CD4-positive, alpha-beta T cell treated with Interleukin-21 for 1 hour (primary cell): Measurements from ENCODE around the gene NOS1AP.

ENCODE experiments used
- DNase-seq: peaks from one replicate; pipeline ENCODE4 v3.0.0-alpha.2; 2020

NOS1AP gene

DNA sequence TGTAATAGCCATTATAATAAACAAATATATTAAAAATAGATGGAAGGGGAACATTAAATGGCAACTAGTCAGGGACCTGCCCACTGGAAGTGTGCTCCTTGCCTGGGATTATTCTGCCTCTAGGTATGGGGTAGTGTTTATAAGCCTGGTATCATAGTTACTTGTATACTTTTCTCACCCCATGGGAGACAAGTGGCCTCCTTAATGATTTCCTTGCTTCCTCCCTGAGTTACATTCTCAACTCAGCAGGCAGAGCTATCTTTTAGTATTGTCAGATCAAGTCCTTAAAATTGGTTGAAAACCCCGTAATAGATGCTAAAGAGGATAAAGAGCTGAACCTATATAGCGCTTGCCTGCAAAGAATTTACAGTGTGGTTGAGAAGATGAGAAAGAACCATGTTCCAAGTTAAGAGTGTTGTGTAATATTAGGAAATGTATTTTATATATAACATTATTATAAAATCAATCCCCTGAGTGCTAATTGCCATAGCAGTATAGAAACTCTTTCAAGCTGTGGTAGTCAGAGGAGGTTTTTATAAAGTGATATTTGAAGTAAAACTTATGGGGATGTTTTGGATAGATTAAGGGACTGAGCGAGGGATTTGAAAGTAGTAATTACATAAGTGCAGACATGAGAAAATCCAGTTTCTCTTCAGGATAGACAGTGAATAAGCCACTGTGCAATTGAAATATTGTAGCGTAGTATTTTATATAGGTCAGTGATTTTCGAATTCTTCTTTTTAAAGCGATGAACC, 200.7 kb downstream of the NOS1AP start:
- no peak for DNase-seq

DNA sequence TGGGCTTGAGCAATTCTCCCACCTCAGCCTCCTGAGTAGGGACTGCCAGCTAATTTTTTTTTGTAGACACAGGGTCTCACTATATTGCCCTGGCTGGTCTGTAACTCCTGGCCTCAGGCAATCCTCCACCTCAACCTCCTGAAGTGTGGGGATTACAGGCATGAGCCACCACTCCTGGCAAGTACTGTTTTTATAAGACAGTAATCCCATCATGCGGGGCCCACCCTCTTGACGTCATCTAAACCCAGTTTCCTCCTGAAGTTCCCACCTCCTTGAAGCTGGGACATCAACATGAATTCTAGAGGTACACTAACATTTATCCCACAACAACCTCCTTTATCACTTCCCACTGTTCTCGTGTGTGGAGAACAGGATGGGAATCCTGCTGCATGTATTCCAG, 202.5 kb downstream of the NOS1AP start:
- no peak for DNase-seq

- no peak for DNase-seq
Observed at GRCh38 chr1:162272419-162272818, 202.9 kb downstream of the NOS1AP start.

DNA sequence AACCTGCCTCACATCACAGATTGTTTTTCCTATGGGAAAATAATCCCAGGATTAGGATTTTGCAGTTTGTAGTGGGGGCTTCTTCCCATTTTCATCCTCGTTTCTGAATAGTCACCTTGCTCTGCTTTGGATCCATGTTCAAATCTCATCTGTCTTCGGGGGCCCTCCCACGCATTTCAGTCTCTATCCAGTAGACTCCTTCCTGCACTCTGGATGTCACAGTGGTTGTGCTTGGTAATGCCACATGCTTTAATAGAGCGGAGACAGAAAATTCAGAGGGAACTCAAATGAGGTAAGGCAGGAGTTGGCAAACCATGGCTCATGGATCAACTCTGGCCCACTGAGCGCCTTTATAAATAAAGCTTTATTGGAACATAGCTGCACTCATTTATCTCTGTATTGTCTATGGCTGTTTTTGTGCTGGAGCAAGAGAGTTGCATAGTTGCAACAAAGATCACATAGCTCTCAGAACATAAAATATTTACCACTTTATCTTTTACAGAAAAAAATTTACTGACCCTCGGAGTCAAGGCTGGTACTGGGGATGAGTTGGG, 206.2 kb downstream of the NOS1AP start:
- DNase-seq, result no peak

DNA sequence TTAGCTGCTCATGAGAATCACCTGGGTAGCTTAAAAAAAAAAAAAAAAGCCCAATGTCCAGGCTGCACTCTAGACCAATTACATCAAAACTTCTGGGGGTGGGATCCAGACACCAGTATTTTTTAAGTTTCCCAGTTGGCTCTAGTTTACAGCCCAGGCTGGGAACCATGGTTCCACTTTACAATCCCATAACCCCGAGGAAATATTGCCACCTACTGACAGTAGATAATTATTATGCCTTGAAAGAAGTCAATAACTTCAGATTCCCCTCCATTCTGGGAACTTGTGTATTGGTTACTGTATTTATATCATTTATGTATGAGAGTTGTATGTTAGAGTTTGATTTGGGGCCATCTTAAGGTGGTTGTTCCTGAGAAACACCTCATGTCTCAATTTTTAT, 207.0 kb downstream of the NOS1AP start:
- no peak for DNase-seq

DNA sequence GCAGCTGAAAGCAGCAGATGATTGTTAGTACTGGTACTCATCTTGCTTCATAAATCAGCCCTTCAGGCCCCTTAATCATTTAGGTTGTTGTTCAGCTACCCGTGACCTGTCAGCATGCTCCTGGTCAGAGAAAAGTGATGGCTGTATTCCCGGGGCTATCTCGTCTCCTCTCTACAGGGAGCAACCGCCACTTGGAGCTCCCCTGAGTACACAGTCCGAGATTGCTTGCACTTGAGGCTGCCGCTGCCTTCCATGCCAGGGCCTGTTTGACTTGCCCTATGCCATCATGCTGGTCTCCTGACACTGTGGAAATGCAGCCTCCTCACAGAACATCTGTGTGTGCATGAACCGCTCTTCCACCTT, 209.6 kb downstream of the NOS1AP start:
- DNase-seq, result no peak

DNA sequence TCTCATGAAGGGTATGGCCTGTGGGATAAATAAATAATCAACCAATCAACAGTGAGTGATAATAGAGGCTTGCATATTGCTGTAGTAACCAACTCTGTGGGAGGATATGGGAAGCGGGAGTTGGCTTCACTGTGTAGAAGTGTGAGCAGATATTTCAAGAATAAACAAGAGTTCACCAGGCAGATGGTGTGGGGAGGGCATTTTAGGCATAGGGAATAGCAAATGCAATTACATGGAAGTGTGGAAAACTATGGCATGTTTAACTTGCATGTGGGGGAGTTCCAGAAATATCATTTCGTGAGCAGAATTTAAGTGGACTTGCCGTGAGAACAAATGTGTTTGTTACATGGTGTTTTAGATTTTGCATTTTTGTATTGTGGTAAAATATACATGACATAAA, 211.9 kb downstream of the NOS1AP start:
- DNase-seq, result no peak

- no peak for DNase-seq
Observed at GRCh38 chr1:162283657-162284056, 214.2 kb downstream of the NOS1AP start.

- DNase-seq, result no peak
Observed at GRCh38 chr1:162284206-162284955, 214.9 kb downstream of the NOS1AP start.

- no peak for DNase-seq
Observed at GRCh38 chr1:162285149-162285561, 215.7 kb downstream of the NOS1AP start.

DNA sequence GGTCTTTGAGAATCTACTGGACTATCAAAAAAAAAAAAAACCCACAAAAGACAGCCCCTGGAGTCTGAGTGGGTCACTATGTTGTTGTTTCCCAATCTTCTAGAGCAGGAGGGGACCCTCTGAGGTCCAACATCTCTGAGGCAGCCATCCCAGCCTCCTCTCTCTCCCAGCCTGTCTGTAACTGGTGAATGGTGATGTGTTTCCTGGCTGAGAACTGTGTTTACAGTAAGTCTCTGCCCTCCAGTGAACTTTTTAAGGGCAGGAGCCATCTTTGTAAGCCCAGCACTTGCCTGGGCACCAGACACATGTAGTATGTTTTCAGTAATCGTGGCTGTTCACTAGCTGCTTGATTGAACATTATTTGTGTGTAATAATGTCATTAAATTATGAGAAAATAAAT, 221.5 kb downstream of the NOS1AP start:
- DNase-seq, result no peak

DNA sequence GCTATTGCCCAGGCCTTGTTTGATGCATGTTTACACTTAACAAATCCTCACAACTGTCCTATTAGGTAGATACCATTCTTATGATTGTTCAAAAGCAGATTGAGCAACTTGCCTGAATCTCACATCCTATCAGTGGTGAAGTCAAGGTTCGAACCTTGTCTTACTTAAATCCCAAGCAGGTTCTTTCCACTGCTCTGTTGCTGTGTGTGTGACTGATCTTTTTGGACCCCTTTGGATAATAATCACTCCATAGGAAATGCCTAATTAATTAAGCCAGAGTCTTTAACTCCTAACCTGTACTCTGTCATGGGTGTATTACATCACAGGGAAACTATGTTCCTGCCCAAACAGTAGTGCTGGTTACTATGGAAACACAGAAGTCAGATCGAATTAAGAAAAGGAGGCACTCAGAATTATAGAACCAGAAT, 222.9 kb downstream of the NOS1AP start:
- no peak for DNase-seq

GRCh38 chr1:162293073-162293692, 223.7 kb downstream of the NOS1AP start:
- no peak for DNase-seq

DNA sequence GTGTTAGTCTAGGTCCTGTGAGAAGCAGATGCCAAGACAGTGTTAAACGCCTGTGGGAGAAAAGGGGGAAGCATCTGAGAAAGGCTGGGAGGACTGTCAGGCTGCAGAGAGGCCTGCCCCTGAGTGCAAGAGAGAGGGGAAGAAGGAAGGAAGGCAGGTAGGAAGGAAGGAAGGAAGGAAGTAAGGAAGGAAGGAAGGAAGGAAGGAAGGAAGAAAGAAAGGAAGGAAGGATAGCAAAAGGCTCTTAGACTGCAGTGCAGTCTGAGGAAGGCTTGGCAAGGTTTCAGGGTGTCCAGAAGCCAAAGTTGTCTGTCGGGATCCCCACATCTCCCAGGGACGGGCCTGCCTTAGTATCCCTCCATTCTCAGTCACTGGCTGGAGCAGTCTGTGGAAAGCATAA, 224.5 kb downstream of the NOS1AP start:
- DNase-seq, result no peak

- DNase-seq, result no peak
Observed at GRCh38 chr1:162297208-162297607, 227.7 kb downstream of the NOS1AP start.

DNA sequence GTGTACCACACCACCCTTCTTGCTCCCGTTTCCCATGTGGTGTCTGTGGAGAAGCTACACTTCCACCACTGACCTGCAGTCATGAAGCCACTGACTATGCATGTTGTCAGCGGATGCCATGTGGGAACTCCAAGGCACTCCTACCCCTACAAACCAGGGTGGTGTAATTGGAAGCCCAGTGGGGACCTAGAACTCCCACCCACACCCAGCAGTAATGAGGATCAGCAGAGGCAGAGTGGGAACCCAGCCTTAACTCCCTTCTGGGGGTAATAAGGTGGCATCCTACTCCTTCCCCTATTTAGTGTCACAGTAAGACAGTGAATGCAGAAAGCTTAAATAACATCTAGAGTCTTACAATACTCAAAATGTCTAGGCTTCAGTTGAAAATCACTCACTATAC, 228.8 kb downstream of the NOS1AP start:
- no peak for DNase-seq

- no peak for DNase-seq
Observed at GRCh38 chr1:162299018-162299417, 229.5 kb downstream of the NOS1AP start.

DNA sequence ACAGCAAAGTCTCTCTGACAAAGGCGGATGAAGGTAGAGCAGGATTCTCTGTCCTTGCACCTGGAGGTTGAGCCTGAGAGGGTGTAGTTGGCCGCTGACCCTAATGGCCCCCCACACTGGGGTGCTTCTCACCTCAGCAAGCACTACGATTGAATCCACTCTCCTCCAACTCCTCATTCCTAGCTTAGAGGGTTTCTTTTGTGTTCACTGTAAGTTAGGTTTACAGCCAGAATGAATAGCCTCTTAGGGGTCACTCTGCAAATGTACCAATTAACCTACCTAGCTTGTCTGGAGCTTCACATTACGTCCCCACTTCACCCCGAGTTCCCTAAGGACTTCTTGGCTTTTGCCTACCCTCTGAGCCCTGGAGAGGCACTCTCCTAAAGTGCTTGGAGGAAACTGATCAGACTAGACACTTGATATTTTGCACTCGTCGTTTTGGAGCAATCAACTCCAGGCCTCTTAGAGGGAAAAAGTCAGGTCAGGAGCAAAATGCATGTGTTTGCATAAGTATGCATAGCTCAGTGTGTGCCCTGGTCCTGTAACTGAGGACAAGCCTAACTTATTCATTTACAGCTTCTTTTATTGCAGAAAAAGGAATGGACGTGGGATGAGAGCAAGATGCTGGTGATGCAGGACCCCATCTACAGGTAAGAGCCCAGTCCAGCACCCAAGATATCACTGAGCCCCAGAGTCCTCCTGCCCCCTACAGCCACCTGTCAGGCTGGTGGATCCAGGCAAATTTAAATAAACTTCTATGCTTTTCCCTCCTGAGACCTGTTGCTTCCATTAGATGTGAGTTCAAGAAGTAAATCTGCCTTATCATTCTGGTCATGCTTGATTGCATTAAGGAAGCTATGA, 230.8 kb downstream of the NOS1AP start:
- no peak for DNase-seq

GRCh38 chr1:162301696-162302095, 232.2 kb downstream of the NOS1AP start:
- no peak for DNase-seq

DNA sequence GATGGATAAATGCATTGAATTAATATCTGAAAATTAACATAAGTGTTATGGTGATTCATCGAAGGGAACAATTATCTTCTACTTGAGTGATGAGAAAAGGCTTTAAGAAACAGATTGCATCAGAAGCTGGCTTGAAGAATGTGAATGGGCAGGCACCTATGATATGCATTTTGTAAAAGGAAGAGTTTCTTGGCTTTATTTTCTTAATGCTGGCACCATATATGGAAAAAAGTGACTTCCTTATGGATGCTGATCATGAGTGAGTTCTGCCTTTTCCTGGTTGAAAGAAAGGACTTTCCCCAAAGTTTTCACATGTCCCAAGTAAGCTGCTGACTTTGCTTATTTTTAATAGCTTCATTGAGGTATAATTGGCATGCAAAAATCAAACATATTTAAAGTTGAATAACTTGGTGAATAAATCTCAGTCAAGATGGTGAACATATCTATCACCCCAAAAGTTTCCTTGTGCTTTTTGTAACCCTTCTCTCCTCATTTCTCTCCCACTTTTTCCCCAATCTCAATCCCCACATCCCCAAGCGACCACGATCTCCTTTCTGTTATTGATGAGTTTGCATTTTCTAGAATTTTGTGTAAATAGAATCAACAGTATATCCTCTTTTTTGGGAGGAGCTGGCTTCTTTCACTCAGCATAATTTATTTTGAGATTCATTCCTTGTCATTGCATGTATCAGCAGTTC, 233.0 kb downstream of the NOS1AP start:
- DNase-seq, result no peak

GRCh38 chr1:162303004-162303344, 233.5 kb downstream of the NOS1AP start:
- no peak for DNase-seq

GRCh38 chr1:162304736-162305135, 235.2 kb downstream of the NOS1AP start:
- no peak for DNase-seq
